HG03175 (cell line): ENCODE data around the gene FRMD1.

Source experiments
- ATAC-seq: cut with Tn5 transposase; IDR thresholded peaks from one replicate; pipeline ENCODE4 v1.9.1; 2021; ENCODE audit warnings: mild to moderate bottlenecking, moderate library complexity; ENCODE audit not compliant: unreplicated experiment

FRMD1 gene

DNA sequence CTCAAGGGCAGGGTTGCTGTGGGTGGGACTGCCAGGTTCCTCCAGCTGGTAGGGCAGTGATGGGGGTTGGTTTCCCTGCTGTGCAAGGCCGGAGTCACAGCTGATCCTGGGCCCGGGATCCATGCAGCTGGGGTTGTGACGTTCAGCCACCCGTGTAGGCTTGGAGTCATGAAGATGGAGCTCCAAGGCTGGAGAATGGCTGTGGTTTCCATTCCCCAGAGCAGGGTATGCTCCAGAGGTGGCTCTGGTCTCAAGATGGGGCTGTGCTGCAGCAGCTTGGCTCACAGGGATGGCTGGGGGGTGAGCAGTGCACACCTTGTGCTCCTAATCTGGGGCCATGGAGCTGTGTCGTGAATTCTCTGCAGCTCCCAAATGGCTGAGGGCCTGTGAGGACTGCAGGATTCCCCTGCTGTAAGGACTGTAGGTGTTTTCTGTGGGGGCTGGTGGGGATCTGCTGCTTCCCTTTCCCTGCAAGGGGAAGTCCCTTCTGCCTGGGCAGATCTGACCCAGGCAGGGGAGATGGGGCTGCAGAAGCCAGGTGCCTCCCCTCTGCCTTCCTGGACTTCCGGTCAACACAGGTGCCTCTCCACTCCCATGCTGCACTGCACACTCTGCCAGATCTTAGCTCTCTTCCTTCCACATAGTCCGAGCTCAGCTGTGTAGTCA, 65.6 kb downstream of the FRMD1 start:
- ATAC-seq = no peak

DNA sequence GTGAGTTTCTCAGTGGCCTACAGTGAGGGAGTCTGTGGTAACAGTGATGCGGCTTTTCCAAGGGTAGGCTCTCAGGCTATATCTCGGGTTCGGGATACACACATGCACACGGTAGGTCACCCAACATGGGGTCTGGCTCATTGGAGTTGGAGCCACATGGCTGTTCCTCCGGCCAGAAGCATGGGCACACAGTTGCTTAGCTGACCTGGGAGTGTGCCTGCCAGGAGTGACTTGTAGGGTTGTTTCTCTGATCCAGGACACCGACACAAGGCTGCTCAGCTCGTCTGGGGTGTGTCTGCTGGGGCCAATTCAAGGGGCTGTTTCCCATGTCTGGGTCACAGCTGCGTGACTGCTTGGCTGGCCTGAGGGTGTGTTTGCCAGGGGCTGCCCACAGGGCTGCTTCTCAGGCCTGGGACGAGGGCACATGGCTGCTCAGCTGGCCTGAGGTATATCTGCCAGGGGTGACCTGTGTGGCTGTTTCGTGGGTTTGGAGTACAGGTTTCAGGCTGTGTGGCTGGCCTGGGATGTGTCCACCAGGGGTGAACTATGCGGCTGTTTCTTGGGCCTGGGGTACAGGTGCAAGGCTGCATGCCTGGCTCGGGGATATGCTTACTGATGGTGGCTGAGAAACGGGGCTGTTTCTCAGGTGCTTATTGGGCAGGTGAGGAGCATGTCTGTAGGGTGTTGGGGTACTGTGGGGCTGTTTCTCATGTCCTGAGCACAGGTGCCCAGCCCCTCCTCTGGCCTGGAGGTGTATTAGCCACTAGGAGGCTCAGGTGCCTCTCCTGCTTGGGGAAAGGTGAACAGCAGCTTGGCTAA, 66.4 kb downstream of the FRMD1 start:
- ATAC-seq = no peak

DNA sequence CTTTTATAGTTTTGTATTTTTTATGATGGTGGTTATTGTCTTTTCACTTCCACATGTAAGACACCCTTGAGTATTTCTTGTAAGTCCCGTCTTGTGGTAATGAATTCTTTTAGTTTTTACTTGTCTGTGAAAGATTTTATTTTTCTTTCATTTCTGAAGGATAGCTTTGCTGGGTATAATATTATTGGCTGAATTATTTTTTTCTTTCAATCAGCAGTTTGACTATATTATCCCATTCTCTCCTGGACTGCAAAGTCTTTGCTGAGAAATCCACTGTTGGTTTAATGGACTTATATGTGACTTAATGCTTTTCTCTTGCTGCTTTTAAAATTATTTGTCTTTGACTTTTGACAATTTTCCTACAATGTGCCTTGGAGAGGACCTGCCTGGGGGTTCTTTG, 67.7 kb downstream of the FRMD1 start:
- no peak for ATAC-seq

DNA sequence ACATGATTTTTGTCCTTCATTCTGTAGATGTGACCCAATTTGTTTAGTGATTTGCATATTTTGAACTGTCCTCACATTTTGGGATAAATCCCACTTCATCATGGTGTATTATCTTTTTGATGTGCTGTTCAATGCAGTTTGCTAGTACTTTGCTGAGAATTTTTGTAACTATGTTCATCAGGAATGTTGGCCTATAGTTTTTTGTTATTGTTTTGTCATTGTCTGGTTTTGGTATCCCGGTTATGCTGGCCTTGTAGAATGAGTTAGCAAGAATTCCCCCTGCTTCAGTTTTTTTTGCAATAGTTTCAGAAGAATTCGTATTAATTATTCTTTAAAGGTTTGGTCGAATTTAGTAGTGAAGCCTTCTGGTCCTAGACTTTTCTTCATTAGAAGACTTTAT, 69.7 kb downstream of the FRMD1 start:
- no peak for ATAC-seq

DNA sequence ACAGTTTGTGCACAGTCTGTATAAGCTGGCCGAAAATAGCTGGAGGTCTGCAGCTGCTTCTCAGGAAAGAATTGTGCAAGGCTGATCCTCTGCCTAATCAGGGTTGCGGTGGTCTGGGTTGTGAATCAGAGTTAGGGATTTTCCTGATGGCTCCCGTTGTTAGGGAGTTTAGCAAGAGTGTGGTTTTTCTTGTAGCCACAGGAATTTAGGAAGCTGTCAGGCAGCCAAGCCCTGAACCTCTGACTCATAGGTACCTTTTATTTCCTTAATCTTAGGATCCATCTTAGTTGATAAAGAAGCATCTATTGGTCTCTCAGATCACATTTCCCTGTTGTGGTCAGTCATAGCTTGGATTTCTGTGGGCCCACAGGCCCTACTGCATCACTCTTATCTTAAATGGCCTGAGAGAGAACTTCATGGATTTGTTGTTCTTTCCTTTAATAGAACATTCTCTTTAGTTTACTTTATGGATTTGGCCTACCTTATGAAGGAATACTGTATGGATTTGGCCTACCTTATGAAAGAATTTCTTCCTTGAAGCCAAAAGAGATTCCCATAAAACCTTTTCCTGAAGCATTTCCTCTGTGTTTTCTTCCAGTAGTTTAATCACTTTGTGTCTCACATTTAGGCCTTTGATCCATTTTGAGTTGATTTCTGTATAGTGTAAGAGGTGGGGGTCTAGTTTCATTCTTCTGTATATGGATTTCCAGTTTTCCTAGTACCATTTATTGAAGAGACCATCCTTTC, 71.2 kb downstream of the FRMD1 start:
- ATAC-seq = no peak

DNA sequence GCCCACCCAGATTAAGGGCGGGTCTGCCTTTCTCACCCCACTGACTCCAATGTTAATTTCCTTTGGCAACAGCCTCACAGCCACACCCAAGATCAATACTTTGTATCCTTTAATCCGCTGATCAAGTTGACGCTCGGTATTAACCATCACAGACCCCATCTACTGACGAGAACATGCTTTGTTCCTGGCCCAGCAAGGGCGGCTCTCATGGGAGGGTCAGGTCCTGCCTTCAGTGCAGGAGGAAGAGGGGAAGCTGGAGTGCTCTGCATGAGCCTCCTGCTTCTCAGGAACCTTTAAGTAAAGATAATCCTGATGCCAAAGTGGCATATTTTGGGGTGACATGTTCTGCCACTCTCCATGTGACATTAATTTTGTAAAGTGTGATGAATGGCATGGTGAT, 73.2 kb downstream of the FRMD1 start:
- no peak for ATAC-seq

DNA sequence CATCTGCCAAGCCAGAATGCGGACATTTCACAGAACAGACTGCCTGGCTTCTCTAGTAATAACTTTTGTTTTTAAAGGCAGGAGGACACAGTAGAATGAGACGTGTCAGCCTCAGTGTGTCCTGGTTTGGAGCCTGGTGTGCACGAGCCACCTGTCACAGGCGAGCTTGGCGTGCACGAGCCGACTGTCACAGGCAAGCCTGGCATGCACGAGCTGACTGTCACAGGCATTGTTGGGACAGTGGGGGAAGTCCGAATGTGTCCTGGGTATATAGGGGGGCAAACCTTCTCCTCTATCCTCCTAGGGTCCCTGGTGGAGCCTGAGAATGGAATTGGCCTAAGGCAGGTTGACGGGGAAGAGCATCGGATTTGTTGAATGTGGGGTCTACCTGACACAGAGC, 74.1 kb downstream of the FRMD1 start:
- ATAC-seq = no peak

DNA sequence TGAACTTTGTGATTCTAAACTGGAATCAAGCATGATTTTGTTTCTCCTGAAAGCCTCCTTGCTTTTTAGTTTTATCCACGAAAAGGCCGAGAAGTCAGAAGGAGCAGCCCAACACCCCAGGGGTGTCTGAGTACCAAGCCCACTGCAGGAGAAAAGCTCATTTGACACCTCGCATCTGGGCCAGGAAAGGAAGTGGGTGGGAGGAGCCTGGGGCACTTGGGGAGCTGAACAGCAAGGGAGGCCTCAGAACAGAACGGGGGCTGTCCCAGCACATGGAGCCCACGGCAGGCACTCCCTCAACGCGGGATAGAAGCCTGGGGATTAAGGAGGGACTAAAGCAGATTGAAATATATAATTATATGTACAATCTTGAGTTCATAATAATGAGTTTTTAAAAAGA, 75.0 kb downstream of the FRMD1 start:
- no peak for ATAC-seq
